Daoy (cell line): ENCODE results near the gene SEMA4B. TPM values are rescaled to one million over a fixed set of nuclear protein-coding genes. Genes with fewer than 3 reads are reported as not detected.

Experiments
- DNase-seq: peaks from one replicate; pipeline ENCODE4 v3.0.0-alpha.2; 2015; ENCODE audit warnings: low read depth
- total RNA-seq: library from RNA; depleted of rRNA; stranded (reverse); fragments of >200 nt; shearing (Covaris generic); gene quantifications from 2 replicates; pipeline ENCODE4 v1.2.3, GENCODE V29; 2014

Gene SEMA4B
- total RNA-seq, 1 experiment from 2014 or later = 16.2 TPM

DNA sequence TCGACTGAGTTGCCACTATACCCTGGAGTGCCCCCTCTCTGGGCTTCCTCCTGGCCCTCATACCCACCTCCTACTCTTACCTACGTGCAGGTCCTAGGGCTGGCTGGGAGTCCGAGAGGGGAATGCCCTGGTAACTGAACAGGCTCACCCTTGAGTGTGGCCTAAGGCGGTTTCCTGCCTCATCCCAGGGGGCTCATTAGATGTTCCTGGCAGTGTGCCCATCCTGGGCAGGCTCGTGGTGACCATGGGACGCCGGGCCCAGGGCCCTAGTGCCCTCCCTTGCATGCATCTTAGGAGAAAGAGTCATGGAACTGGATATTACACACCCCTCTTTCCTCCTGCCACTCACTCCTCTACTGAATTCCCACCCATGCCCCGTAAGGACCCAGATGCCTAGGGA, 2.8 kb downstream of the SEMA4B start:
- peak; percentile 72 for DNase-seq

DNA sequence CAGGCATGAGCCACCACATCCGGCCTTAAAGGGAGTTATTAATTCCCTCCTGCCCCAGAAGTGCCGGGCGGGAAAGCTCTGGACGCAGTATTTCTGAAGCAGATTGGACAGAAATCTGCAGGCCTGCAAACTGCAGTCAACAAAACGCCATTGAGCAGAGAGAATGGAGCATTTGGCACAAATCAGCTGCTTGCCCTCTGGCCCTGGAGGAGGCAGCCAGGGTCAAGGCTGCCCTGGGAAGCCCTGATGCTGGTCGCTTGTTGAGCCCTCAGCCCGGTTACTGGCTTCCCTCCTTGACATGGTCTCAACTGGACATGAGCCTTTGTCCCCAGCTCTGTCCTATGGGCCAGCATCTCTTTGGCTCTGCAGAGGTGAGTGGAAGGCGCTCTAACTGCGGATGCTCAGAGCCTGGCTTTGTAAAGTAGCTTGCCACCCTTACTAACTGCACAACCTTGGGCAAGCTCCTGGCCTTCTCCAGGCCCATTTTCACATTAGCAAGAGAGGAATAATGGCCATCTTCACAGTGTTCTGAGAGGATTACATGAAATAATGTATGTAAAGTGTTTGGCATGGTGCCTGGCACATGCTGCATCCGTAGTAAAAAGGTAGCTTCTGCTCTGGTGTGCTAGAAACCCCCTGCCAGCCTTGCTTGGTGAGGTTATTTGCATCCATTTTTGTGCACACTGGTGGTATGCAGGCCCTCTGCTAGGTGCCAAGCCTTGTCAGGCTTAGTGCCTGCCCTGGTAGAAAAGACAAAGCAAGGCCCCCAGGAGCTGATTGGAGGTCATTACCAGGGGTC, 4.1 kb downstream of the SEMA4B start:
- no peak for DNase-seq

DNA sequence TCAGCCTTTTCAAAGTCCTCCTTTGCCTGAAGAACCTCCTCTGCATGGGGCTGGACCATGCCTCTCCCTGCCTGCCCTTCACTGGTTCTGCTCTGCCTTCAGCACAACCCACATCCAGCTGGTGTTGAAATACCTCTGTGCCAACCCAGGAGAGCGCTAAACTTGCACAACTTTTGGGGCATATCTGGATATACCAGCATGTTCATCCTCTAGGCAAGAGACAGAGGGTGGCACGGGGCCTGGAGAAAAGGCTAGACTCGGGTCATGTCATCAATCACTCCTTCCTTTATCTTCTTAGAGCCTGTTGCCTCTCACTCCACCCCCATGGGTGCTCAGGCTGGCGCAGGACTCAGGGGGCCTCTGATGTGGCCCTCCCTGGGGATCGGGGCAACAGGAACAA, 4.8 kb downstream of the SEMA4B start:
- DNase-seq = no peak

DNA sequence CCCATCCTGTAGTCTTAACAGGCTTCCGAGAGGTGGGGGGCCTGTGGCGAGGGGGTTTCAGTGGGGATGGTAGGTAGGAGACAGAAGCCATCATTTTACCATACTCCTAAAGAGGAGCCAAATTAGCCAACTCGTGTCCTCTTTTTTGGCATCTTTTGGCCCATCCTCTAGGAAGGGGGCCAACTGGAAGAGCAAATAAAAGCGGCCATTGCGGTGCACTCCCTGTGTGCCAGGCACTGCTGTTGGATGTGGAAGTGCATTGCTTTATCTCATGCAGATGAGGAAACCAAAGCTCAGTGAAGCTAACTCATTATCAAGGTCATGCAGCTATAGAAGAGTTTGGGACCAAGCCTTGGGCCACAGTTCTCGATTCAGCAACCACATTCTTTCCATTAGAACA, 6.1 kb downstream of the SEMA4B start:
- no peak for DNase-seq

DNA sequence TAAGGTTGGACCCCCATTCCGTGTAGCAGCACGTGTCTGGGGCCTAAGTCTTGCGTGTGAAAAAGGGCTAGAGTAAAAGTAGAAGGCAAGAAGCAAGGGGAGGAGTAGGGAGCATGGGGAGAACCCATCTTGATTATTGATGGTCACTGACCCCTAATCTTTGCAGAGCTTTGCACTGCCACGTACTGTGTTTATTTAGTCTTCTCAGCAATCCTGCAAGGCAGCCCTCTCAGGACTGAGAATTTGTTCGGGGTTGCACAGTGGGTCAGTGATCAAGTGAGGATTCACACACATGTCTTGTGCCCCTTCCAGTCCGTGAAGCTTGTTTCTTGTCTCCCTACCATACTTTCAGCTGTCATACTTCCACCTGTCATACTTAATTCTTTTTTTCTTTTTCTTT, 7.2 kb downstream of the SEMA4B start:
- DNase-seq = no peak

- peak; percentile 64 for DNase-seq
Observed at GRCh38 chr15:90209591-90209990, 8.5 kb downstream of the SEMA4B start.

DNA sequence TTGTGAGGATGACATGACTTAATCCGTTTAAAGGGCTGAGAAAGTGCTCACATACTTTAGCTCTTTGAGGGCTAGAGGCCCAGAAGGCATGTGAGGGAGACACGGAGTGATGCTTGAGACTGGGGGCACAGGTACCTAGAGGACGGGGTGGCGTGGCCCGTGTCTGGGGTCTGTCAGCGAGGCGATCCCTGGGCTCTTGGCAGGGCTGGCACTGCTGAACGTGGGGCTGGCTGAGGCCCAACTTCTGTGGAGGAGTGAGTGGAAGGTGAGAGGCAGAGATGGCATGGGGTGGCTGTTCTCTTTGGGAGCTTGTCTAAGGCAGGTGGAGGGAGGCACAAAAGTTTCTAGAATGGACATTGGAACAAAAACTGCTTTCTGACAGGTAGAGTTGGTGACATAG, 9.5 kb downstream of the SEMA4B start:
- DNase-seq = no peak

- DNase-seq = no peak
Observed at GRCh38 chr15:90211009-90211408, 9.9 kb downstream of the SEMA4B start.

- DNase-seq = peak; percentile 95
Observed at GRCh38 chr15:90211440-90212143, 10.5 kb downstream of the SEMA4B start.

GRCh38 chr15:90212221-90213098, 11.3 kb downstream of the SEMA4B start:
- DNase-seq = peak; percentile 84

GRCh38 chr15:90213122-90213817, 12.1 kb downstream of the SEMA4B start:
- DNase-seq = peak; percentile 25

GRCh38 chr15:90213818-90214204, 12.7 kb downstream of the SEMA4B start:
- DNase-seq = no peak

DNA sequence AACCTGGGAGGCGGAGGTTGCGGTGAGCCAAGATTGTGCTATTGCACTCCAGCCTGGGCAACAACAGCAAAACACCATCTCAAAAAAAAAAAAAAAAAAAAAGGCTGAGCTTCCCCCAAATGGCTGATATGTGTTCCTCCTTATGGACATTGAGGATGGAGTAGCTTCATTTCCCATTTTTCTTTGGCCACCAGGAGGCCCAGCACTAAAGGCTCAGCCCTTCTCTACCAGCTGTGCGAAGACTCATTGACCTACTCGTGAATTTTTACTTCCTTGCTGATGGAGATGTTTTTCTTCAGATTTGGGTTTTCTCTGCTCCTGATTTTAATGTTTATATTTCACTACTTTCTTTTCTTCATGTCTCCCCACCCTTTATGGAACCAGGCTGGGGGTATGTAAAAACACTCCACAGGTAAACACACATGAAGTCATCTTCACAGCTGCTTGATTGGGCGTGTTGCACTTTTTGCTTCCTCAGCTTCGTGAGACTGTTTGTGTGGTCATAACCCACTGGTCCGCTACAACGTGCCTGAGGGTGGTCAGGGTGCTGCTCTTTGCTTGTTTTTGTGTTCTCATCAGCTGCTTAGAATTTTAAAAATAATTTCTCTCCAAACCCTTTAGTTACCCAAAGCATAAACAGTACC, 13.5 kb downstream of the SEMA4B start:
- peak; percentile 22 for DNase-seq

DNA sequence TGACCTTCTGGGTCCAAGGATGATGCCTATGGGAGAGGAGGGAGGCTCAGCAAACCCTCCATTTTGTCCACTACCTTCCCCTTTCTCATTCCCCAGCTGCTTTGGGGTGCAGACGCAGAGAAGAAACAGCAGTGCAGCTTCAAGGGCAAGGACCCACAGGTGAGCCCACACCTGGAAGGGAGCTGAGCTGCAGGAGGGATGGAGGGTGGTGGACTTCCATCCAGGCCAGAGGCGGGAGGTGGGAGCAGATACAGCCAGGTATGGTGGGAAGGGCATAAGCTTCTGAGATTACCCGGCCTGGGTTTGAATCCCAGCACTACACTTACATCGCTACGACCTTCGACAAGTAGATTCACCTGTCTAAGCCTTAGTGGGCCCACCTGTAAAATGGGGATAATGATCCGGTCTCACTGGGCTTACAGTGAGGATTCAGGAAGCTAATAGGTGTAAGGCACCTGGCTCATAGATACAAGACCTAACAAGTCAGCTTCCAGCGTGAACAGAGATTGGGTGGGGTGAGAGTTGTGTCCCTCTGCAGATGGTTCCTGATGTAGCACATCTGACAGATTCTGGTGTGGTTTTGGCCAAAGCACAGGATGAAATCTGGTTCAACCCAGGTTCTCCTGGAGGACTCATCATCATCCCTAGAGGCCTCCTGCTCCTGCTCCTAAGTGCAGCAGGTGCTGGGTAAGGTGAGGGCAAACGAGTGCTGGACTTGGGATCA, 16.7 kb downstream of the SEMA4B start:
- no peak for DNase-seq

DNA sequence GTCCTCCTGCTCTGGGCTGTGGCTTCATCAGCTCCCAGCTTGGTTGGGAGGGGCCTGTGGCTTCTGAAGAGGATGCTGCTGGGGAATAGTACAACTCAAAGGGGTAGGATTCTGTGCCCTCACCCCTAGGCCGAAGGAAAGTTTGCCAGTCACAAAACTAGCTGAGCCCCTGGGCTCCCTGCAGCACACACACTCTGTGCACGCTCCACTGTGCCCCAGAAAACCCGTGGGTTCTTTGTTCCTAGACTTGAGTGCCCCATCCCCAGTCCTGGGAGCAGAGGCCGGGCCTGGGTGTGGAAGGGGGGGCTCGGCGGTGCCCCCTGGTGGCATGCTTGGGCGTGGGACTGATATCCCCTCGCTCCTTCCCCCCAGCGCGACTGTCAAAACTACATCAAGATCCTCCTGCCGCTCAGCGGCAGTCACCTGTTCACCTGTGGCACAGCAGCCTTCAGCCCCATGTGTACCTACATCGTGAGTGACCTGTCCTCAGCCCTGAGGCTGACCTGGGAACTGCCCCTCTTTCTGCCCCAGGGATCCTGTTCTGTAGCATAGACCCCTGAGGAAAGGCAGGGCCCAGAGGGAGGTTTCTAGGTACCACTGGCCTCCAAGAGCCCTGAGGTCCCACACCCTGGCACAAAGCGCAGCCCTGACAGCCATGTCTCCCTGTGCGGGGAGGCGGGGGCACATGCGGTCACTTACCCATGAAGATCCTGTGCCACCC, 18.5 kb downstream of the SEMA4B start:
- peak; percentile 40 for DNase-seq

GRCh38 chr15:90221246-90221900, 20.2 kb downstream of the SEMA4B start:
- DNase-seq = peak; percentile 82

- no peak for DNase-seq
Observed at GRCh38 chr15:90222547-90222946, 21.4 kb downstream of the SEMA4B start.

DNA sequence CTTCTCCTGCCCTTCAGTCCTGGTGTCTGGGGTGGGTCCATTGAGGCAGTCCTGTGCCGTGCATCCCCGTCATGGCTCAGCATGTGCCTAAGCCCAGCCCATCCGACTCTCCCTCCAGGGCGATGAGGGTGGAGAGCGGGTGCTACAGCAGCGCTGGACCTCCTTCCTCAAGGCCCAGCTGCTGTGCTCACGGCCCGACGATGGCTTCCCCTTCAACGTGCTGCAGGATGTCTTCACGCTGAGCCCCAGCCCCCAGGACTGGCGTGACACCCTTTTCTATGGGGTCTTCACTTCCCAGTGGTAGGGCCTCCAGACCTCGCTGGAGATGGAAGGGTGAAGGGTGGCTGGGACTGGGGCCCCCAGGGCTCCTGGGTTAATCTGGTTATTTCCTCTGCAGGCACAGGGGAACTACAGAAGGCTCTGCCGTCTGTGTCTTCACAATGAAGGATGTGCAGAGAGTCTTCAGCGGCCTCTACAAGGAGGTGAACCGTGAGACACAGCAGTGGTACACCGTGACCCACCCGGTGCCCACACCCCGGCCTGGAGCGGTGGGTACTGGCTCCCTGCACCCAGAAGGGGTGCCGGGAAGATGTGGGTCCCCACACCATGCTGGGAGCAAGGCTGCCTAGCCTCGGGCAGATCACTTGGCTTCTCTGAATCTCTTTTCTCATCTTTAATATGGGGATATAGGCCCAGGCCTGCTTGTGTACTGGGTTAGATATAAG, 22.5 kb downstream of the SEMA4B start:
- no peak for DNase-seq

DNA sequence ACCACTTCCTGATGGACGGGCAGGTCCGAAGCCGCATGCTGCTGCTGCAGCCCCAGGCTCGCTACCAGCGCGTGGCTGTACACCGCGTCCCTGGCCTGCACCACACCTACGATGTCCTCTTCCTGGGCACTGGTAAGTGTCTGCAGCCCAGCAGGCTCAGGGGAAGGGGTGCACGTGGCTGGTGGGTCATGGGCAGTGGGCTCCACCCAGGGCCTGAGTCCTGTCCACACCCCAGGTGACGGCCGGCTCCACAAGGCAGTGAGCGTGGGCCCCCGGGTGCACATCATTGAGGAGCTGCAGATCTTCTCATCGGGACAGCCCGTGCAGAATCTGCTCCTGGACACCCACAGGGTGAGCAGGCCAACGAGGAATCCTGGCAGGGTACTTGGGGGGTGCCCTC, 23.9 kb downstream of the SEMA4B start:
- no peak for DNase-seq
